ENCODE measurements around the gene SORCS1.

The SORCS1 gene

GRCh38 chr10:107163881-107164861 lies at the start of gene SORCS1:
TSS of gene SORCS1 (minus strand) at chr10:107164706.
- DNase-seq, result peak; percentile 4

DNA sequence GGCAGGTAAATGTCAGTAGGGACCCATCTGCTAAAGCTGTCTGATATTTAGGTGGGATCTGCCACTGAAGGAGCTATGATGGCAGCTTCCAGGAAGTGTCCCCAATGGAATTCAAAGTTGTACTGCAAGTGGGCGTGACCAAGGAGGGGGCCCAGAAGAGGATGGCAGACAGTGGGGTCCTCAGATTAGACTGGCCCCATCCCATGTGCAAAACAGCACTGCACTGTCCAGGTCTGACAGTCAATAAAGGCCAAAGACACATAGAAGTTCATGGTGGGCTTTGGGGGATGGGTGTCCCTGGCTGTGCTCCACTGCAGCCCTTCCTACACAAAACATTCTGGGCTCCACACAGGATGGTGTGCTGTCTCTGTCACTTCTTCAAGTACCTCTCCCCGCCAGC lies 49.8 kb upstream of the SORCS1 start:
- DNase-seq, result no peak

DNA sequence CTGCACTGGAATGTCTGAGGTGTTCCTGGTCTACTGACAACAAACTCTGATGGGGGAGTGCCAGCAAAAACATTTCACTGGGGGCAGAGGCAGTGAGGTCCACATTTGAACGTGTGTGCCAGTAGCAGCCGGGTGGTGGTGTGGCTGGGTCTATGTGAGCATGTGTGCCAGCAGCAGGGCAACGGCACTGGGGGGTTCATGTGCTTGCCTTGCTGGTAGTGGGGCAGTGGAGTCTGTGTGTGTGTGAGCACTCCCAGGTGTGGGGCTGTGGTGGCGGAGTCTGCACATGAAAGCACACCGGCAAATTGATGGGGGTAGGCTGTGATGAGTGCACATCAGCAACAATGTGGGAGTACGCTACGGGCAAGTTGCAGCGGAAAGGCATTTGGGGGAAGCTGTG lies 49.4 kb upstream of the SORCS1 start:
- DNase-seq, result no peak

DNA sequence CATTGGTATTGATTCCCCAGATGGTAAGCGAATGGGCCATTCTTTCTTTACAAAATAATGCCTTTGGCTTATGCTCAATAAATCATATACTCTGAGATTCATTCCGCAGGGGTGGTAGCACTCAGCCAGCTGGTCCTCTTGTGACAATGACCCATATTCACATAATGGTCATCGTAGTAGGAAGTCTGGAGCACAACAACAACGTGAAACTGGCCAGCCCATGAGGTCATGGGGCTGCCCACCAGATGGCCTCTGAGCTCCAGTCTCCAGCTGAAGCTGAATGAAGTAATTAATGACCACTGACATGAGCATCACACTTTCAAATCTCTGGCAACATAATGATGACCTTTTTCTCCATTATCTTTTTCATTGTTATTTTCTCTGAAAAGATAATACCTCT lies 42.3 kb upstream of the SORCS1 start:
- DNase-seq, result no peak

GRCh38 chr10:107169516-107169915 lies 5.0 kb upstream of the SORCS1 start:
- DNase-seq, result no peak

- no peak for DNase-seq
These were observed 4.2 kb upstream of the SORCS1 start for GRCh38 chr10:107168738-107169137.

GRCh38 chr10:107166403-107166802 lies 1.9 kb upstream of the SORCS1 start:
- DNase-seq, result no peak

DNA sequence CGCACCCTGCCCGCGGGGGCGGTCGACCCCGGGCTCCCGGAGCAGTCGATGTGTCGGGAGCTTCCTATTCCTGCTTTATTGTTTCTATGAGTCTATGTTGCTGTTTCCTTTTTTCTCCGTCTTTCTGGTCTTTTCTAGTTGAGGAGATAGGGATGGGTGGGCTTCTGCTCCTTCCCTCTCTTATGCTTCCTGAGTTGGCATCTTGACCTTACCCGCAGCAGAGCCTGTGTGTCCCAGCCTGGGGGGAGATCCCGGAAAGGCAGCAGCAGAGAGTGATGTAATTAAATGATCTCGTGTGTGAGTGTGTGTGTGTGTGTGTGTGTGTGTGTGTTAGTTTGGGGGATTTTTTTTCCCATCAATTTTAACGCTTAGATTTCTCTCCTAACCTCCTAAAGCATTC lies 486 bp upstream of the SORCS1 start:
- no peak for DNase-seq

DNA sequence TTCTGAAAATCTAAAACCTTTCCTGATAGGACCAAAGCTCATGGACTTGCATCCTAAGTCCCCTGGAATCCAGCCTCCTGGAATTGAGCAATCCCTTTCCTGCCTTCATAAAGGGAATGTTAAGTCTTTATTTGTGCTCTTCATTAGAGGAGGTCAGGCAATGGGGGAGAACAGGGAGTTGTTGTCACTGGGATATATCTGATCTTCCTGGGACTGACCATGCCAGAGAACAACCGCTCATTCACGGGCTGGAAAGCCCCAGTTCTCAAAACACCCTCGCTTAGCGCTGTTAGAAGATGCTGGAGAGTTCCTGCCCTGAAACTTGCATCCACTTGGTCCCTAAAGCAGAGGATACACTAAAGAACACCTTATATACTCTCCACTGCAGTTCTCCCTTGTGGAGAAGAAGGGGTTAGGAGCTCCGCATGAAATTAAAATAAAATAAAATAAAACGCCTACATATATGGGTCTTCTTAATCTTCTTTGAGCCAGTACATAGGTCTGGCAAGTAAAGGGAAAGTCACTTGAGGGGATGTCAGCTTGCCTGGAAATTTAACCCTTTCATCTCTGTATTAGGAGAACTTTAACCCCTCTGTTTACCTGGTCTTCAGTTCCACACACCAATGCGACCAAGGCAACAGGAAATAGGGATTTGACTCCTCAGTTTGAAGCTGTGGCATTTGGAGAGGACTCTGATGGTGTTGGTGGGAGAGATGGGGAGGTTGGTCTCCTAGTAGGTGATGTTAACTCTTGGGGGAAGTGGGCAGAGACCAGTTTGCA lies 1.2 kb downstream of the SORCS1 start:
- no peak for DNase-seq

- DNase-seq, result no peak
These were observed 3.6 kb downstream of the SORCS1 start for GRCh38 chr10:107160866-107161265.

DNA sequence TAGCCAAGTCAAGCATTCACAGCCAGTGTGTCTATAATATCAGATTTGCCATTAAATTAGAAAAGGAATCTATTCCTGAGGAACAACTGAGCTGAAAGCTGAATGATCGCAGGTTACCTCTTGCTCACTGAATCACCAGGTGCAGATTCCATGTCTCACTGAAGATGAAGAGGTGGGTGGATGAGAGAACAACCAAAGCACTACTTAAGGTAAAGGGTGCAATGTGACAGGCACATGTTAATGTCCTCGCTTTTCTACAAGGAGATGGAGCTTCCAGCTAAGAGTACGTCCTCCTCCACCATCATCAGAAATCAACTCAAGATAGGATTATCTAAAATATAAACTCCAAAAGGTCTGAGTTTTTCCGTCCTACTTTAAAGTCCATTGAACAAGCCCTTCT lies 4.6 kb downstream of the SORCS1 start:
- no peak for DNase-seq

DNA sequence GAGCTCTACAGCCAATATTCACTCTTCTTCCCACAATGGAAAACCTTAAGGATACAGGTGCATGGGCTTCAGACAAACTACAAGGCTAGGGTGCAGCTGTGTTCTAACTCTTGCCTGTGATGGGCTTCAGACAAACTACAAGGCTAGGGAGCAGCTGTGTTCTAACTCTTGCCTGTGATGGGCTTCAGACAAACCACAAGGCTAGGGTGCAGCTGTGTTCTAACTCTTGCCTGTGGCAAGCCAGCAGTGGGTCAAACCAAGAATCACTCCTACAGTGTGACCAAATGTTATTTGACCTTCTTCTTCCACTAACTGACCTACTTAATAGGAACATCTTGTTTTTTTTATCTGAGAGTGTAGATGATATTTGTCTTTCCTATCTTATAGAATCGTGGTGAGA lies 7.4 kb downstream of the SORCS1 start:
- DNase-seq, result no peak

DNA sequence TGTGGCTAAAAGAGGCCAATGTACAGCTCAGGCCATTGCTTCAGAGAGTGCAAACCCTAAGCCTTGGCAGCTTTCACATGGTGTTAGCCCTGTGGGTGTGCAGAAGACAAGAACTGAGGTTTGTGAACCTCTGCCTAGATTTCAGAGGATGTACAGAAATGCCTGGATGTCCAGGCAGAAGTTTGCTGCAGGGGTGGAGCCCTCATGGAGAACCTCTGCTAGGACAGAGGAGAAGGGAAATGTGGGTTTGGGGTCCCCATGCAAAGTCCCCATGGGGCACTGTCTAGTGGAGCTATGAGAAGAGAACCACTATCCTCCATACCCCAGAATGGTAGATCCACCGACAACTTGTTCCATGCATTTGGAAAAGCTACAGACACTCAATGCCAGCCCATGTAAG lies 12.4 kb downstream of the SORCS1 start:
- DNase-seq, result no peak

GRCh38 chr10:107148906-107149305 lies 15.6 kb downstream of the SORCS1 start:
- DNase-seq, result no peak

DNA sequence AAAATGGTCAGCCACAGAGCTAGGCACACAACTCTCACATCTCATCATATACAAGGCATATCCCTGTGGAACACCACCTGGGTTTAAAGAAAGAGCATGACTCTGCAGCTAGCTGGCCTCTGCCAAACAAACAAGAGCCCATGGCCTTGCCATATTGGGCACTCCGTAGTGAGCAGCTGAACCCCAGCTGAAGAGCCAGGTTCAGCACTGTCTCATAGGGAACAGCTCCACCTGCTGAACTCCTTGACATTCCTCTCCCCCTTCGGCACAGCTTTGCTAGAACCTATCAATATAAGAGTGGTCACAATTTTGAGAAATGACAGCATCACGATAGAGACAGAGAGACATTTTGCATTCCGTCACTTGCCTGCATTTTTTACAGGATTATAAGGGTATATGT lies 20.0 kb downstream of the SORCS1 start:
- no peak for DNase-seq

DNA sequence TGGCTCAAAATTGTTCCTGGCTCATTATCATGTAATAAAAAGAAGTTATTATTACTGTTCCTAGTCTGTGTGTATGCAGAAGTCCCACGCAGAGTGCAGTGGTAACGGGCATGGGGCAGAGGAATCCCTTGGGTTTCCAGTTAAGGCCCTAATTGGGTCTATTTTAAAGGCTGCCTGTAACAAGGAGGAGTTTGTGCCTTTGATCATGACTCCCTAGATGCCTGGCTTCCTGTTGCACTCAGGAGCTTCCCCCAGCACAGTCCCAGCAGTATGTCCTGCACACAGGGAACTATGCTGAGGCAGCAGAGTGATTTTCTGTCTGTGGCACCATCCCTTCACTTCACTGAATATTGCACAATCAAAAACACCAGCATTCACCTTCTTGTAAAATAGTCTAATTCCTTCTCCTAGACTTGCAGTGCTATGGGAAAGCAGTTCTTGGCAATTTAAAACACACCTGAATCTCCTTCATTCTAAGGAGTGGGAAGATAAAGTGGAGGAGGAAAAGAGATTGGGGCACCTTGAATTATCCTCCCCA lies 22.9 kb downstream of the SORCS1 start:
- no peak for DNase-seq

- no peak for DNase-seq
These were observed 25.3 kb downstream of the SORCS1 start for GRCh38 chr10:107139237-107139636.

- no peak for DNase-seq
These were observed 30.9 kb downstream of the SORCS1 start for GRCh38 chr10:107133656-107134055.

- no peak for DNase-seq
These were observed 35.5 kb downstream of the SORCS1 start for GRCh38 chr10:107129000-107129399.

- DNase-seq, result no peak
These were observed 37.9 kb downstream of the SORCS1 start for GRCh38 chr10:107126512-107127065.

- no peak for DNase-seq
These were observed 41.8 kb downstream of the SORCS1 start for GRCh38 chr10:107122703-107123102.

DNA sequence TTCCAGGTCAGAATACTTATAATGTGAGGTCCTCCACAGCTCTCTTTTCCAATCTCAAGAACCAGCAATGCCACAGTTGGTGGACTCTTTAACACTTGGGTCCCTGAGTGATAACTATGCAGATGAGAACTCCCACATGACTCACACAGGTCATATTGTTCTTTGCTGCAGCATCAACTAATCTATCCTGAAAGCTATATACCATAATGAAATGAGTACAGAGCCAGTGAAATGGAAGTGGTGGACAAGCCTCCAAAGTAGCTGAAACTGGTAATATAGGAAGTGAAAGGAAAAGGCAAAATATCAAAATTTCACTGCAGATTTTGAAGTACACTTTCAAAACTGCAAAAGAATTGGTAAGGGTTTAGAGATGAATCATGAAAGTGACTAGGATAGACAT lies 45.6 kb downstream of the SORCS1 start:
- no peak for DNase-seq

- no peak for DNase-seq
These were observed 60.4 kb downstream of the SORCS1 start for GRCh38 chr10:107104026-107104652.

Data from fibroblast of skin of right biceps (primary cell).